C4-2B (cell line): ENCODE results near the gene THAP11.

Source experiments
- CTCF ChIP-seq: fragments of 450-650 bp; conservative IDR thresholded peaks from 2 replicates; pipeline ENCODE4 v1.5.1; 2017; ENCODE audit warnings: mild to moderate bottlenecking
- ZFX ChIP-seq: fragments of 450-650 bp; IDR thresholded peaks from 2 replicates; pipeline ENCODE4 v1.6.1; 2017

- TF ChIP-seq CTCF, result no peak
- no peak for TF ChIP-seq ZFX
Measured at GRCh38 chr16:67861877-67862276, 19.8 kb downstream of the THAP11 start.
